NCI-H2171 (cell line): Measurements from ENCODE around the gene FAM20A.
A peak's percentile ranks its signal among the peaks of the same experiment; 100 is the strongest.
"Not testable (repeated sequence)": the region's sequence is repeated elsewhere in the genome, so short reads cannot be mapped to it uniquely, and the experiment has no call there.

Source experiments
- DNase-seq: peaks from one replicate; lab custom pipeline; 2025; lab: John Stamatoyannopoulos, UW

Gene FAM20A

DNA sequence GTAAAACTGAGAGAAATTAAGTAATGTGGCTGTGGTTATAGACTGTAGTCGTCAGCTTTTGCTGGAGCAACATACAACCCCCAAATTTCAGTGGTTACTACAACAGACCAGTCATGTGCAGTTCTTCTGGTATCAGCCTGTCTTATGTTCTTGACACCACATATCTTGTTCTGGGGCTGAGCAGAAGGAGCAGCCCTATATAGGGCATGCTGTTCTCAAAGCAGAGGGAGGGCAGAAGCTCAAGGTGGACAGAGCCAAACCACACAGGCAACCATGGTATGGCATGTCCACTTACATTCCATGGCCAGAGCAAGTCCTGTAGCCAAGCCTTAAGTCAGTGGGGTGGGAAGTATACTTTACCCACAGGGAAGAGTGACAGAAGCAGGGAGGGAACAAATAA lies 81.3 kb downstream of the FAM20A start:
- no peak for DNase-seq

DNA sequence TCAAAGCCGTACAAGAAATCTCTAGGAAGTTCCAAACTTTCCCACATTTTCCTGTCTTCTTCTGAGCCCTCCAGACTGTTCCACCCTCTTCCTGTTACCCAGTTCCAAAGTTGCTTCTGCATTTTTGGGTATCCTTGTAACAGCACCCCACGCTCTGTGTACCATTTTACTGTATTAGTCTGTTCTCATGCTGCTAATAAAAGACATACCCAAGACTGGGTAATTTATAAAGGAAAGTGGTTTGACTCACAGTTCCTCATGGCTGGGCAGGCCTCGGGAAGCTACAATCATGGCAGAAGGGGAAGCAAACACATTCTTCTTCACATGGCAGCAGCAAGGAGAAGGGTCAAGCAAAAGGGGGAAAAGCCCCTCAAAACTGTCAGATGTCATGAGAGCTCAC lies 82.1 kb downstream of the FAM20A start:
- DNase-seq: not testable (repeated sequence)

DNA sequence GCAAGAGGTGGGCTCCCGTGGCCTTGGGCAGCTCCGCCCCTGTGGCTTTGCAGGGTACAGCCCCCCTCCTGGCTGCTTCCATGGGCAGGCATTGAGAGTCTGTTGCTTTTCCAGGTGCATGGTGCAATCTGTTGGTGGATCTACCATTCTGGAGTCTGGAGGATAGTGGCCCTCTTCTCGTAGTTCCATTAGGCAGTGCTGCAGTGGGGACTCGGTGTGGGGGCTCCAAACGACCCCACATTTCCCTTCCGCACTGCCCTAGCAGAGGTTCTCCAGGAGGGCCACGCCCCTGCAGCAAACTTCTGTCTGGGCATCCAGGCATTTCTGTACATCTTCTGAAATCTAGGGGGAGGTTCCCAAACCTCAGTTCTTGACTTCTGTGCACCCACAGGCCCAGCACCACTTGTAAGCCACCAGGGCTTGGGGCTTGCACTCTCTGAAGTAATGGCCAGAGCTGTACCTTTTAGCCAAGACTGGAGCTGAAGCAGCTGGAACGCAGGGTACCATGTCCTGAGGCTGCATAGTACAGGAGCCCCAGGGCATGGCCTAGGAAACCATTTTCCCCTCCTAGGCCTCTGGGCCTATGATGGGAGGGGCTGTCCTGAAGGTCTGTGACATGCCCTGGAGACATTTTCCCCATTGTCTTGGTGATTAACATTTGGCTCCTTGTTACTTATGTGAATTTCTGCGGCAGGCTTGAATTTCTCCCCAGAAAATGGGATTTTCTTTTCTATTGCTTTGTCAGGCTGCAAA lies 82.9 kb downstream of the FAM20A start:
- DNase-seq: no peak

DNA sequence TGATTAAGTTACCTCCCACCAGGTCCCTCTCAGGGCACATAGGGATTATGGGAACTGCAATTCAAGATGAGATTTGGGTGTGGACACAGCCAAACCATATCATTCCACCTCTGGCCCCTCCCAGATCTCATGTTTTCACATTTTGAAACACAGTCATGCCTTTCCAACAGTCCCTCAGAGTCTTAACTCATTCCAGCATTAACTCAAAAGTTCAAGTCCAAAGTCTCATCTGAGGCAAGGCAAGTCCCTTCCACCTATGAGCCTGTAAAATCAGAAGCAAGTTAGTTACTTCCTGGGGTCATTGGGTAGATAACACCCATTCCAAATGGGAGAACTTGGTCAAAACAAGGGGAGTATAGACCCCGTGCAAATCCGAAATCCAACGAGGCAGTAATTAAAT lies 83.6 kb downstream of the FAM20A start:
- not testable (repeated sequence) for DNase-seq

DNA sequence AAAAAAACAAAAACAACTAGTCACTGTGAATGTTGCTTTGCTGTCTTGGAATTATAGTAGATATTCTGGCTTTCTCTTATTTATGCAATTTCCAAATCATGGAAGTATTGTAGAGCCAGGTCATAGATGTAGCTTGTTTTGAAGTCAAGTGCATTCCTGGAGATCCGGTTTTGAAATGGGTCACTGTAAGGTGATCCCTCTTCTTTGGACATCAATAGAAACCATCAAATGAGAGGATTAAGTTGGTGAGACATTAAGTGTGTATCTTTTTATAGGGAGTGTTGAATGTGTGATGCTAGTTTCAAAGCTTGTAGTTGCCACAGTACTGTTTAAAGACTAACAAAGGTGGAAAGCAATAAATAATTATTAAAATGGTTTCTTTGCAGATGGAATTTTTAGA lies 84.4 kb downstream of the FAM20A start:
- DNase-seq: no peak

DNA sequence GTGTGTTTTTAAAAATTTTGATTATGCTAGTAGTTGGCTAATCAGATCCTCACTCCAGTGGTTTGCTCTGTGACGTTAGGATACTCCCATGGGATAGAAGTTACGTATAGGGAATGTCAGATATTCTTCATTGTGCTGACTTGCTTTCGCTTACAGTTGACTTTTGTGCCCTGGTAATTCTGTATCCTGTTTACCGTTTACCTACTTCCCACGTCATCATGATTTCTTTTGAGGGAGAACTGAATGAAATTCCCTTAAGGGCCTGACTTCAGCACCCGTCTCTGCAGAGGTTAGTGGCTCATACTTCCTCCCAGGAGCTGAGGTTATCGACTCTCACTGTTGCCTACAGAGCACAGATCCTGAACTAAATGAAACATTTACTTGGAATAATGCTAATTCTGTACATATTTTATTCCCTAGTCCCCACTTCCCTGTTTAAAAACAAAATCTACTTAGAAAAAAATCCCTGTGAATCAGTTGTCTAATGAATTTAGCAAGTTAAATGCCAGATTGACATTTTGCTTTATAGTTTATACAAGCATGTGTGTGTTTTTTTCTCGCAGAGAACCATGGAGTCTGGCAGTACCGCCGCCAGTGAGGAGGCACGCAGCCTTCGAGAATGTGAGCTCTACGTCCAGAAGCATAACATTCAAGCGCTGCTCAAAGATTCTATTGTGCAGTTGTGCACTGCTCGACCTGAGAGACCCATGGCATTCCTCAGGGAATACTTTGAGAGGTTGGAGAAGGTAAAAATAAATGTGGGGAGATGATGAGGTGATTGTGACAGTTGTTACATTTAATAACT lies 86.1 kb downstream of the FAM20A start:
- DNase-seq: no peak

DNA sequence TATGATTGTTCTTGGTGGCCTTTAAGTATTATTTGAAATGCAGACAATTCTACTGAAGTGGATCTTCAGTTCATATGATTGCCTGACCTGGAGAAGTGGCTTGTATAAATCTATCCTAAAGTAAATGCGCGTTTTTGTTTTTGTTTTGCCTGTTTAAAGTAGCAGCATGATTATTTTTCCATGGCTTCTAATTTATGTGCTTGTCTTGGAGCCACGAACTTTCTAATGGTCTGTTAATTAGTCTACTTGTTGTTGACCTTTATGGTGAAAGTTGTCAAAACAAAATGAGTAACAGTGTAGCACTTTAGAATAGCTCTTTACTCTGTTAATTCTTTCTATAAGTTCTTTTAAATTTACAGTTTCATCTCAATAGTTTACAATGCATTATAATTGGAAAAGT lies 87.2 kb downstream of the FAM20A start:
- no peak for DNase-seq

DNA sequence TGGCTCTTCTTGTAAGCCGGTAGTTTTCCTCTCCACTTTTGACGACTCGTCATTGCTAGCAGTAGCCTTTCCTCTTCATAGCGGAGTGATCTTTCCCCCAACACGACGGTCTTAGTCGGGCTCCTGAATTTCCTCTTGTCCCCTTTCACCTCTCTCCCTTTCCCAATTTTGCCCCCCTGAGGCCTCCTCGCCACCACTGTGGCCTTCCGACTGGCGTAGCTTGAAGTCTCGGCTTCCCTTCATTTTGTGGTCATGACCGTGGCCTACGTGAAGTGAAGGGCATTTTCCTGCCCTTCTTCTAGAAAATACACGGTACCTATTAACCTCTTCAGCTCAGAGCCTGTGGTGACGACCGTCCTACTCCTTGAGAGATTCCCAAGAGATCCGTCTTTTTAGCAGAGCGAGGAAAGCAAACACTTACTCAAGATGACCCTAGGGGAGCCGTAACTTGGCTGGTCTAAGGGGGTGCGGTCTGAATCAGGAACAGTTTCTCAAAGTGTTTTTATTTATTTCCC lies 88.2 kb downstream of the FAM20A start:
- DNase-seq: peak; percentile 32

DNA sequence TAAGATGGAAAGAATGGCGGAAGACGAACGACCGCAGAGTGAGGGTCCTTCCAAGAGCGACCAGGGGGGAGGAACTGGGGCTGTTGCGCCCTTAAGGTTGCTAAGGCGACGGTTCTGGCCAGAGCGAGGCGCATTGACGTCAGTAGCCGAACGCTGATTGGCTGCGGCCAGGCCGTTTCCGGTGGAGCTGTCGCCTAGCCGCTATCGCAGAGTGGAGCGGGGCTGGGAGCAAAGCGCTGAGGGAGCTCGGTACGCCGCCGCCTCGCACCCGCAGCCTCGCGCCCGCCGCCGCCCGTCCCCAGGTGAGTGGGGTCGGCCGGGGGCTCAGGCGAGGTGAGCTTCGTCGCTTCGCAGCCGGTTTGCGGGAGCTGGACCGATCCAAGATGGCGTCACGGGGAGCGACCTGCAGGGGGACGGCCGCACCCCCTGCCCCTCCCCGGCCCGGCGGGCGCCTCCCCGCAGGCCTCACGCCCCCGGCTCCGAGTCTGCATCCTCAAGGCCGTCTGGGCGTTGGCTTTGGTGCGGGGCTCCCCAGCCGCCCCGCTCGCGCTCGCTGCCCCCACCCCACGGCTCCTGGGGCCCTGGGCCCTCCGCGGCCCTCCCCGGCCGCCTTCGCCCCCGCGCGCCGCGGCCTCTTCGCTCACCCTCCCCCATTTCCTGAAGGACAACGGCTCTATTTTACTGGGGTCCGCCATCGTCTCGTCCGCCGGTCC lies 88.8 kb downstream of the FAM20A start, which contains the start of gene PRKAR1A:
PRKAR1A (plus strand) TSS at position 184 of the 713 bp plus-strand sequence. CDS start 2,970 bp downstream, outside the sequence.
- peak; percentile 80 for DNase-seq

DNA sequence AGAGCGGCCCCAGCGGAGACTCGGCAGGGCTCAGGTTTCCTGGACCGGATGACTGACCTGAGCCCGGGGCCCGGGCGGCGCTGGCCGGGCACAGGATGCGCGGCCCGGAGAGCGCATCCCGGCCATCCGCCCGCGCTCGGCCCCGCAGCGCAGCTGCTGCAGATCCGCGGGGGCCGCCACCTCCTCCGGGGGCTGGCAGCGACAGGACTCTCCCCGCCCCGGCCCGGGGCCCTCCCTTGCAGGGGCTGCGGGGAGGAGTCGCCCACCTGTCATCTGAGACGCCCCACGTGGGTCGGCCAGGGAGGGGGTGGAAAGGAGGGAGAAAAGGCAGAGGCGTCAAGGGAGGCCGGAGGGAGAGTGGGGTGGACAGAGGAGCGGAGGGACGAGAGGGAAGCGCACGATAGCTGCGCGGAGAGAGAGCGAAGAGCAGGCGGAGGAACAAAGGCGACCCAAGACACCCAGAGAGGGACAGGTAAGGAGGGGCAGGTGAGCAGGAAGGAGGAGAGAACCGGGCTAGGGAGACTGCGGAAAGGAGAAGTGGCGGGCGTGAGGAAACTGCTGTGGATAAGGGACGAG lies 89.4 kb downstream of the FAM20A start:
- DNase-seq: peak; percentile 87

DNA sequence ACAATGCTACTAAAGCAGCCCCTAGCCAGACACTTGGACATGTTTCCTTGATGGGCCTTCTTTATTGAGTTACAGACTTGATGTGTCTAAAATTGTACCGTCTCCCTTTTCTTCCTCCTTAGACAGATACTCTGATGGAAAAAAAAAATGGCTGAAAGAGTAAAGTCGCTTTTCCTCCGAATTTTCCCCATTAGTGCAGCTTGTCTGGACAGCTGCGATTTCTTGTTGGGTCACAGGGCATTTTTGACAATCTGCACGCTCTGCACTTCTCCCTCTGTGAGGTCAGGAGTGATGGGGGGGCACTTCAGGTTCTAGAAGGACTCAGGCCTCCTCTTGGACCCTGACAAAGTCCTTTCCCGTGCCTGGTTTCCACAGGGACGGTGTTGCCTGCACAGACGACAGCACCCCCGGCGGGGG lies 89.9 kb downstream of the FAM20A start:
- DNase-seq: peak; percentile 40

DNA sequence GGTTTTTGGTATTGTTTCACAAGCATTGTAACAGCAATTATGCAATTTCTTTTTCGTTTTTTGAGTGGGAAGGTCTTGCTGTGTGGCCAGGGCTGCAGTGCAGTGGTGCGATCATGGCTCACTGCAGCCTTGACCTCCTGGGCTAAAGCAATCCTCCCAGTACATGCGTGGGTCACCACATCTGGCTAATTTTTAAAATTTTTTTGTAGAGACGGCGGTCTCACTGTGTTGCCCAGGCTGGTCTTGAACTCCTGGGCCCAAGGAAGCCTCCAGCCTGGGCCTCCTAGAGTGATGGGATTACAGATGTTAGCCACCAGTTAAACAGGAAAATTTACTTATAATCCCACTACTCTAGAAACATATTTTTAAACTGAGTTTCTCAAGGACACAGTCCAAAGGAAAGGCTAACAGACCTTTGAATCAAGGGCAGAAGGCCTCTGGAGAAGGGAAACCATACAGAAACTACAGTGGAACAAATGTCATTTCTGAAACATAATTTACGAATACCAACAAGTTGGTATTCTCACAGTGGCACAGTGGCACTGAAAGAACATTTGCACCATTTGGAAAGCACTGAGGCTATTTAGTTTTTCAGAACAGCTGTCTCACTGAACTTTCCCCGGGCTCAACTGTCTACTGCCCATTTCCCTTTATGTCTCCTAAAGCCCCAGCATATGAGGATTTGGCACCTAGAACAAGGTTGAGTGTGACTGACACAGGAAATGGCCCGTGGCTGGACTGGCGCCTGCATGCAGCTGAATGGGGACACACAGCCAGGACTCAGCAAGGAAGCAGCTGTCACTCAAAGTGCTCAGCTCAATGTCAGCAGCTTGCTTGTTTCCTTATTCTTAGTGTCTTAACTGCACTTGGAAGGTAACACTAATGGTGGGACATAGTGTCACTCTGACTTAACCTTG lies 91.8 kb downstream of the FAM20A start:
- DNase-seq: no peak

DNA sequence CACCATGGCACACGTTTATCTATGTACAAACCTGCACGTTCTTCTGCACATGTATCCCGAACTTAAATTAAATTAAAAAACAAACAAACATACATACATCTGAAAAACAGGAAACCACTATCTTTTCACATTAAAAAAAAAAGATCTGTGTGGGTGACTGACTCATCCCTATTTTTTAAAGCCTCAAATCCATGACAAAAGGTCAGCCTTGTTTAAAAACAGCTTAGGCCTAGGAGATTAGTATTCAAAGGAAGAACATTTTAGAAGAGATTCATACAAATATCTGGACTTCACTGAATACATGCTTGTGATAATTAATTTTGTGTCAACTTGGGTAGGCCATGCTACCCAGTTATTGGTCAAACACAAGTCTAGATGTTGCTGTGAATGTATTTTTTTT lies 93.6 kb downstream of the FAM20A start:
- no peak for DNase-seq

DNA sequence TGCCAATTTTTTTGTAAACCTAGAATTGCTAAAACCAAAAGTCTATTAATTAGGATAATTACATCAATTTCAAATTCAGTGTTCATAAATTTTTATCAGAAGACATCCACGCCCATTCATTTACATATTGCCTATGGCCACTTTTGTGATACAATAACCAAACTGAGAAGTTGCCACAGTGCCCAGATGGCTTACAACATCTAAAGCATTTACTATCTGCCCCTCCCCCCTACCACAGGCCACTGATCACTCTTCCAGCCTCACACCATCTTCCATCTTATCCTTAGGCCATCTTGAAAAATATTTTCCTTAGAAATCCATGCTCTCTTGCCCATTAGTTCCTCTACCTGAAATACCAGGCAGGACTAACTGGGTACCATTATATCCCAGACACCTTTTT lies 95.2 kb downstream of the FAM20A start:
- no peak for DNase-seq

DNA sequence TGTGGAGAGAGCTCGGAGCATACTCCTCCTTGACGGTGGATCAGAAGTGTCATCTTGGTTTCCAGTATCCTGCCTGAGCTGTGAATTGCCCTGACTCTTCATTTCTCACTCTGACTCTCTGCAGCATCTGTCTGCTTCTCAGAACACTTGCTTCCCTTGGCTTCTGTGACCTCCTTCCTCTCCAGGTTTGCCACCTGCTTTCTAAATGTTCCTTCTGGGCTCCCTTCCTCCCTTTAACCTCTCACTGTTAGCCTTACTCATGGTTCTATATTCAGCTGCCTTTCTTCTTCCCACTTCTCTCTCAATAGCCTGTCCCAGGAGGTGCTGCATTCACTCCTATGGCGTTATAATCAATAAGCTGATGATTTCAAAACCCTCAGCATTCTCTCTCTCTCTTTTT lies 100.1 kb downstream of the FAM20A start:
- DNase-seq: no peak

DNA sequence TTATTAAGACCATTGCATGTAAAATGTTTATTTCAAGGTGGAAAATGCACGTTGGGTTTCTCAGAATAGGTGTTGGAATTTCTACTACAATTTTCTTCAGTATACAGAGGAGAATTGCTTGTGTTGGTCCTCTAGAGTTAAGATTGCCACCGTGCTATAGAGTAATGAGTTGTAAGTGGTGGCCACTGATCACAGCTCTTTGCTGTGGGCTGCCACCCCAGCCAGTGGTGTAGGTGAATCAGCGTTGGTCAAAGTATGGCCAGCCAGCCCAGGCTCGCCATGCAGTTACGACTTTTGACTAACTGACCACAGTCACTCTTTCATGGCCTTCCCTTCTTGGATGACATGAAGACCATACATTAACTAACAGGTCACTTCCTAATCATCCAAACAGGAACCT lies 101.6 kb downstream of the FAM20A start:
- DNase-seq: no peak

DNA sequence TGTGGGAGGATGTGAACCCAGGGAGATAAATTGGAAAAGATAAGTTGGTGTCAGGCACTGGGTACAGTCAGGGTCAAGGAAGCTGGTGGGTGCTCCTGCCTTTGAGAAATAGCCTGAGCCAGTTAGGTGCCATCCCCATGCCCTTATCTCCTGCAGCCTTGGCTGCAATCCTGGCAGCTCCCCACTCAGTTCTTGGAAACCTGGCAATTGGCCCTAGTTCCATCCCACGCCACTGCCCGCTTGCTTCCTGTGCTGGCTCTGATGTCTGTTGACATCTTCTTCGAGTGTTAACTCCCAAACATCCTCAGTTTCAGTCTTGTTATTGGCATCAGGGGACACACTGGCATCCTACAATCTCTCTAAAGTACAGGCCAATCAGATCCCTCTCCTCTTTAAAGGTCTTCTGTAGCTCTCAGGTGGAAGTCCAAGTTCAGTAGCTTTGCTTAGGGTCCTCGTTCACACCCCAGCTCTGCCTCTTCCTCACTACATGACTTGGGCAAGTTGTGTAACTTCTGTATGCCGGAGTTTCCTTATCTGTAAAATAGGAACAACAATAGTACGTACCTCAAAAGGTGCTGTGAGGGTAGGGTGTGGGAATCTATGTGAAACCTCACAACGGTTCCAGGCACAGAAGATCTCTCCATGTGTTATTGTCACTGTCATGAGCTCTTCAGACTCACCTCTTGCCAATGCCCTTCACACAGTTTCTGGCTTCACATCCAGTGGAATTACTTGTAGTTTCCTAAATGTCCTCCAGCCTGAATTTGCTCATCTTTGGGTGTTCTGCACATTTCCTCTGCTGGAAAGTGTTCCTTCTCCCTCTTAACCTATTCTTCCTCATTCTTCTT lies 102.5 kb downstream of the FAM20A start:
- no peak for DNase-seq

DNA sequence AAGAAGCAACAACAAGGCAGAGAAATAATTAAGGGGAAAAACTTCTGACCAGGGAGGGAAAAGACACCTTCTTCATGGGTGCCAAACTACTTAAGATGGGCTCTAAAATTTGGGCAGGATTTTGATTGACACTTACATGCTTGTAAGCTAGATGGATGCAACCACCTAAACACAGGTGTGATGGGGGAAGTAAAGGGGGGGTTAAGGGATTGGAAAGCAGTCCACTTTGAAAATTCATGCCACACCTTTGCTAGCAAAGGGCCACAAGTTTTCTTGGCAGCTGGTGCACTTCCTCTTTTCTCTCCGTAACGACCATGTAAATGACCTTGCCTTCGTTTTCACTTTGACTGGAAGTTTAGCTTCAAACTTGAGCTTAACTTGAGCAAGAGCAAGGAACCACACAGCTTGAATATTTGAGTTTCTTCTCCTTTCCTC lies 103.3 kb downstream of the FAM20A start:
- DNase-seq: no peak

DNA sequence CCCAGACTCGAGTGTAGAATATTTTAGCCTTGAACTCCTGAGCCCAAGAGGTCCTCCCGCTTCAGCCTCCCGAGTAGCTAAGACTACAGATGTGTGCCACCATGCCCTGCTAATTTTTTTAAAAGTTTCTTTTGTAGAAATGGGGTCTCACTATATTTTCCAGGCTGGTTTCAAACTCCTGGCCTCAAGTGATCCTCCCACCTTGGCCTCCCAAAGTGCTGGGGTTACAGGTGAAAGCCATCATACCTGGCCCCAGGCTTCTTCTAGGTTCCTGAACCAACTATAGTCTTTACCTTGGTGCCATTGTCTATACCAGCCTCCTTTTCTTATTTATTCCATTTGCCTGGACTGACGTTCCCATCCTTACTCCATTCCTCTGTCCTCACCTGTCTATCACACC lies 106.1 kb downstream of the FAM20A start:
- no peak for DNase-seq
